ENCODE data around the gene MORN4.
"Not testable (repeated sequence)": the region's sequence is repeated elsewhere in the genome, so short reads cannot be mapped to it uniquely, and the experiment has no call there.

The MORN4 gene

DNA sequence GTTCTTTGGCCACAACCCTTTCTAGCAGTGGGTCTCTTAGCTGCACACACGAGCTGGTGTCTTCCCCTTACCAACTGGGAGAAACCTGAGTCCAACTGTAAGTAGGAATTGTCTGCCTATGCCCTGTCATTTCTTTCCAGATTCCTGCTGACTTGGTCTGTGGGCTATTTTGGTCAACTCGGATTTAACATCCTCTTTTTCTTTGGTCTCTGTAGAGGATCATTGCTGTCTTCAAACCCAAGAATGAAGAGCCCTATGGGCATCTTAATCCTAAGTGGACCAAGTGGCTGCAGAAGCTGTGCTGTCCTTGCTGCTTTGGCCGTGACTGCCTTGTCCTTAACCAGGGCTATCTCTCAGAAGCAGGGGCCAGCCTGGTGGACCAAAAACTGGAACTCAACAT lies 17.4 kb upstream of the MORN4 start:
- H3K27ac ChIP-seq: no peak overlapping the region

GRCh38 chr10:97649405-97649750 lies 16.1 kb upstream of the MORN4 start:
- H3K27ac ChIP-seq: not testable (repeated sequence)

More for the DNA sequence above, 17.4 kb upstream of the MORN4 start:
- TF ChIP-seq CTCF (conservative IDR thresholded peaks at IDR 0.05) (no peak), ZFX (IDR thresholded peaks at IDR 0.05) (no peak)

DNA sequence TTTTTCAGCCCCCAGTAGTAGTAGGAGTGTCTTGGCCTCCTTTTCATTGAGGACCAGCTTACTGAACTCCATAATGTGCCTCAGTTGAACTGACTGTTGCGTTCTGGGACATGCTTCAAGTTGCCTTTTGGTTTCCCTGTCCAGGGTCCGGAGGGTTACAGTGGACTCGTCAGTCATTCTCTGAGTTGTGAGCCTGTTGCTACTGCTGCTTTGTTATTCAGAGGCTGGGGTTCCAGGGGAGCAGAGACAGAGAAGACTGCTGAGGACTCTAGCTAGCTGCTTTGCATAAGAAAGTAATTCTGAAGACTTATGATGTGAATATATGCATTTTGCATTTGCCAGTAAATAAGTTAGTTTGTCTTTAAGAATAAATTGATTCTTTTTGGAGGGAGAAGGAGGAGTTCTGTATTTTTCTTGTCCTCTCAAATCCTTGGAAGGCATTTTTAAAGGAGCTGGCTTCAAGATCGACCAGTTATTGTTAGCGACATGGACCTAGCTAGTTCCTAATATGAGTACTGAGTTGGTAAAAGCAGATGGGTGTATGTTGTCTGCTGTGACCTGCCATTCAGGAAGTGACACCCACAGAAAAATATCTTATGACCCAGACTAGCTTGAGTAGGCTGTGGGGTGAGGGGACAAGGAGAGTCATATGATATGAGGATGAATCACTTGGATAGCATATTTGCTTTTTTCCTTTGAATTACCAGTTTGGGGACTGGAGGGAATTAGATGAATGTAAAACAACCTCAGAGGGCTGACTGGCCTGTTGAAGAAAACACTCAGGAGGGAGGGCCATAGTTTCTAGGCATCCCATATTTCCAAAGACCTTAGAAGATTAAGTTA lies 15.5 kb upstream of the MORN4 start:
- no peak overlapping the region for H3K27ac ChIP-seq
- TF ChIP-seq CTCF (conservative IDR thresholded peaks at IDR 0.05): no peak
- no peak for TF ChIP-seq ZFX (IDR thresholded peaks at IDR 0.05)

GRCh38 chr10:97647556-97647955 lies 14.3 kb upstream of the MORN4 start:
- TF ChIP-seq CTCF (conservative IDR thresholded peaks at IDR 0.05): no peak
- TF ChIP-seq ZFX (IDR thresholded peaks at IDR 0.05): no peak
- no peak overlapping the region for H3K27ac ChIP-seq

GRCh38 chr10:97644936-97645335 lies 11.6 kb upstream of the MORN4 start:
- no peak for TF ChIP-seq CTCF (conservative IDR thresholded peaks at IDR 0.05)
- no peak for TF ChIP-seq ZFX (IDR thresholded peaks at IDR 0.05)
- no peak overlapping the region for H3K27ac ChIP-seq

GRCh38 chr10:97643441-97643985 lies 10.2 kb upstream of the MORN4 start:
- H3K27ac ChIP-seq: no peak overlapping the region
- TF ChIP-seq CTCF (conservative IDR thresholded peaks at IDR 0.05): no peak
- TF ChIP-seq ZFX (IDR thresholded peaks at IDR 0.05): no peak

- H3K27ac ChIP-seq: not testable (repeated sequence)
These were observed 9.3 kb upstream of the MORN4 start for GRCh38 chr10:97642471-97643159.

Data from C4-2B (cell line).